Kidney epithelial cell (primary cell): ENCODE results near the gene GNG11. TPM values are rescaled to one million over a fixed set of nuclear protein-coding genes. Genes with fewer than 3 reads are reported as not detected.

ENCODE experiments used
- DNase-seq: peaks from one replicate; pipeline ENCODE4 v3.0.0-alpha.2; 2010; ENCODE audit warnings: low read depth
- H3K27me3 ChIP-seq: 2 replicates; pipeline ENCODE4 v1.6.0; 2011; ENCODE audit warnings: low read length; ENCODE audit not compliant: control insufficient read depth, insufficient read depth
- H3K36me3 ChIP-seq: 2 replicates; pipeline ENCODE4 v1.5.1; 2011; ENCODE audit warnings: low read length; ENCODE audit not compliant: control insufficient read depth, insufficient read depth
- H3K4me3 ChIP-seq: 2 replicates; pipeline ENCODE4 v1.5.1; 2011; ENCODE audit warnings: low read depth, mild to moderate bottlenecking, control low read depth, low read length
- total RNA-seq: library from RNA; depleted of rRNA; stranded (reverse); fragments of >200 nt; gene quantifications from 2 replicates; pipeline ENCODE4 v1.2.3, GENCODE V29; 2015
- TF ChIP-seq, protein P1 (sequence below): IDR thresholded peaks from 2 replicates; pipeline ENCODE4 v1.5.1; 2011; ENCODE audit warnings: mild to moderate bottlenecking, moderate library complexity, low read length, control low read depth, inconsistent platforms; ENCODE audit not compliant: insufficient read depth, poor library complexity, severe bottlenecking

Gene GNG11
- total RNA-seq, 1 donor from 2014 or later, result 12.6 TPM

DNA sequence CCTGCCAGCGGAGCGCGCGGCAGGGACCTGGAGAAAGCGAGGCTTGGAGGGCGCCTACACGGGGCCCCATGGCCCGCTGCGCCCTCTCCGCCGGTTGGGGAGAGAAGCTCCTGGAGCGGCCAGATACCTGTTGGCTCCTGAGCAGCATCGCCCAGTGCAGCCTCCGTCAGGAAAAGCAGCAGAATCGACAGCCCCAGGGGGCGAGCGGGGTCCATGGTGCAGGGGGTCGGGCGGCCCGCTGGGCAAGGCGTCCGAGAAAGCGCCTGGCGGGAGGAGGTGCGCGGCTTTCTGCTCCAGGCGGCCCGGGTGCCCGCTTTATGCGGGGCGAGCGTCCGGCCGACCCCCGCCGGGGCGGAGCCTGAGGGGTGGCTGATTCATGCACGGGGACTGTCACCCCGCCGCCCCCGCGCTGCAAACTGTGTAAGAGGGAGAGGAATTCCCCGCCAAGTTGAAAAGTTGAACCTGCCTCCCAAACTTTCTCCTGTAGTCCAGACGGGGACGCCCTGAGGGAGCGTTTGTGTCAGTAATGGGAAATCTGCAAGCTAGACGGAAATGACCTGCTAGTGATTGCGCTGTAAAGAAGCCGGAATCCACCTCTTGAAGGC, 31.0 kb upstream of the GNG11 start, which contains the start of gene TFPI2:
TFPI2 (minus strand) TSS at position 290 of the 605 bp plus-strand sequence; CDS start at position 215, 75 bp downstream.
- Histone ChIP-seq H3K4me3 (peak within 1 kb of the TSS; percentile 89), H3K36me3 (no peaks in the 10 kb centered on the region), H3K27me3 (no peaks in the 10 kb centered on the region)
- TF ChIP-seq, protein P1, sequence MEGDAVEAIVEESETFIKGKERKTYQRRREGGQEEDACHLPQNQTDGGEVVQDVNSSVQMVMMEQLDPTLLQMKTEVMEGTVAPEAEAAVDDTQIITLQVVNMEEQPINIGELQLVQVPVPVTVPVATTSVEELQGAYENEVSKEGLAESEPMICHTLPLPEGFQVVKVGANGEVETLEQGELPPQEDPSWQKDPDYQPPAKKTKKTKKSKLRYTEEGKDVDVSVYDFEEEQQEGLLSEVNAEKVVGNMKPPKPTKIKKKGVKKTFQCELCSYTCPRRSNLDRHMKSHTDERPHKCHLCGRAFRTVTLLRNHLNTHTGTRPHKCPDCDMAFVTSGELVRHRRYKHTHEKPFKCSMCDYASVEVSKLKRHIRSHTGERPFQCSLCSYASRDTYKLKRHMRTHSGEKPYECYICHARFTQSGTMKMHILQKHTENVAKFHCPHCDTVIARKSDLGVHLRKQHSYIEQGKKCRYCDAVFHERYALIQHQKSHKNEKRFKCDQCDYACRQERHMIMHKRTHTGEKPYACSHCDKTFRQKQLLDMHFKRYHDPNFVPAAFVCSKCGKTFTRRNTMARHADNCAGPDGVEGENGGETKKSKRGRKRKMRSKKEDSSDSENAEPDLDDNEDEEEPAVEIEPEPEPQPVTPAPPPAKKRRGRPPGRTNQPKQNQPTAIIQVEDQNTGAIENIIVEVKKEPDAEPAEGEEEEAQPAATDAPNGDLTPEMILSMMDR, result peak; percentile 40
- DNase-seq, result peak; percentile 73

DNA sequence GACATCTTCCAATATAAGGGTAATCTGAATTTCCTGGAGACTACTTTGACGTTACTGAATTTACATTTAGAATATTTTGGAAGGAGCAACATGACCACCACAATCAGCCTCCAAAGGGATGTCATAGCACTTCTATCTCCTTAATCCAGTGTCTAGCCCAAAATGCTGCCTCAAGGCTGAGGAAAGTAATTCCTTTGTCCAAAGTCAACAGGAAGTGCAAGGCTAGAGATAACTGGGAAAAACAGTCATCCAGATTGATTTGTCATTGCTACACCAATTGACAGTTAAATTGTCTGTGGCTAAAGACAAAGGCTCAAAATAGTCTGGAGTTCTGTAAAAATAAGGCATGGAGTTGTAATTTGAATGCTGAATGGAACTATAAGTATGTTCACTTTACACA, 27.1 kb upstream of the GNG11 start:
- no peaks in the 10 kb centered on the region for H3K27me3 ChIP-seq
- H3K4me3 ChIP-seq, result no peak overlapping the region
- TF ChIP-seq, protein P1, result no peak
- H3K36me3 ChIP-seq, result no peaks in the 10 kb centered on the region
- DNase-seq, result no peak

DNA sequence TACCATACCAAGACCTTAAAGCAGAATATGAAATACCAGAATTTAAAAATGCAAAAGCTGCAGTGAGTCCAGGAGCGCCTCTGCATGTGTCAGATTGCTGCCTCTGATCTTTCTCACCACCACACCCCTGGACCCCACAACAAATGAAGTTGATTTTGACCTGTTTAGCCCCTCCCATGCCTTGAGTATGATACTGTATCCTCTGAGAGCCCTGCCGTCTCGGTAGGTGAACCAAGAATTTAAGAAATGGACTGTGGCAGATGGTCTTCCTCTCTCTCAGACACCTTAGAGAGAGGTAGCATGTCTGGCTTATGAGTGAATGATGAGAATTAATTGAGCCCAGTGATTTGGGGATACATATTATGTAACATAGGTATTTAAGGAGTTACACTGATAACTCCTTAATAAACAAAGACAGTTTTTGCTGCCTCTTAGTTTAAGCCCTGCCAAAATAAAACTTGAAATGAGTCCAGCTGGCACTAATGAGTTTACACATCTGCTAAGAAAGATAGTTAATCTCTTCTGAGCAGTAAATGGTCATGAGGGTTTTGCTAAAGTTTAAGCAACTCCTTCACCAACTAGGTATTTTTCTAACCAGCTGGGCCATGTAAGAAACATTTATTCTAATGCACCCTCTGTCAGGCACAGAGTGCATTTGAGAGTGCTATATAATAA, 26.4 kb upstream of the GNG11 start:
- no peak for DNase-seq
- Histone ChIP-seq H3K4me3 (no peak overlapping the region), H3K27me3 (no peaks in the 10 kb centered on the region), H3K36me3 (no peaks in the 10 kb centered on the region)
- TF ChIP-seq, protein P1, result no peak

DNA sequence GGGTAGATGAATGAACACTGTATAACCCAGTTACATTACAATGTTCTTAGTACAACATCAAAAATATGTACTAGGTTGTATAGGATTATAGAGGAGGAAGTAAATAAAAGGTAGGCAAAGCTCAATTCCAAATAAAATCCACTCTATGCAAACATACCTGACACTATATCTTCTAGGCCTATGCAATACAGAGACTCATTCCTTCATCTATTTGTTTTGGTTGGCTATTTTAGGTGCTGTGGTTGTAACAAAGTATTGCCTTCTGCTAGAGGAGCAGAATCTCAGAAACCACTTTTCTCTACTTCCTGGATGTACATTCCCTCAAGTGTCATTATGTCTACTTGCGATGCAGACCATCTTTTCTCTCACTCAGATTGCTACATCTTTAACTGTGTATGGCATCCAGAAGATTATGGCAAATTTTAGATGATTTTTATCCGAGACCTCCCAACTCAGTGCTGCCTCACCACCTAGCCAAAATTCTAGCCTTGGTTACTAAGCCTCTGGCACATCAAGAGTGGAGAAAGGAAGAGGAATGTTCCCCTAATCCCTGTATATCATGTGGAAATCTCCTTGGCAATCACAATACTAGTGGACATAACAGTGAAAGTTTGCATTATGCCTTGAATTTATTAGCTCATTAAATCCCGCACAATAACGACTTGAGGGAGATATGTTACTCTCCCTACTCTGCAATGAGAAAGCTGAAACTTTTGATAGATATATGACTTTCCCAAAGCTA, 25.5 kb upstream of the GNG11 start:
- H3K4me3 ChIP-seq, result no peak overlapping the region
- no peaks in the 10 kb centered on the region for H3K27me3 ChIP-seq
- H3K36me3 ChIP-seq, result no peaks in the 10 kb centered on the region
- DNase-seq, result no peak
- TF ChIP-seq, protein P1, result no peak

DNA sequence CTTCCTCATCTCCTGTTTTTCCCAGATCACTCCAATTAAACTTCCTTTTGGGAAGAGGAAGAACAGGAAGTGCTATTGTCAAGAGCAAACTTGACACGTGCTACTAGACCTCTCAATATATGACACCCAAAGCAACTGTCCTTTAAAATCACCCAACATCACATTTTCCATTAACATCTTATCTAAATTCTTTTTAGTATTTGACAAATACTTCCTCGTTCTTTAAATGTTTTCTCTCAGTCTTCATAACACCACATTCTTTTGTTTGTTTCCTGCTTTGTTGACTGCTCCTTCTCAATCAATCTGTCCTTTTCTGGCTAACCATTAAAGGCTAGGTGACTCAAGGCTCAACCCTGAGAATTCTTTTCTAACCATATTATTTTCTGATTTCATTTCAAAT, 23.9 kb upstream of the GNG11 start:
- Histone ChIP-seq H3K27me3 (no peaks in the 10 kb centered on the region), H3K4me3 (no peak overlapping the region), H3K36me3 (no peaks in the 10 kb centered on the region)
- DNase-seq, result no peak
- TF ChIP-seq, protein P1, result no peak
